Nephron progenitor cell (in vitro differentiated cells): ENCODE measurements around the gene DNAH14.
"Not testable (repeated sequence)": the region's sequence is repeated elsewhere in the genome, so short reads cannot be mapped to it uniquely, and the experiment has no call there.

Experiments used
- DNase-seq: peaks from one replicate; pipeline ENCODE4 v3.0.0; 2021
- H3K27ac Mint-ChIP-seq: 2 replicates; pipeline ENCODE4 v1.8.0; 2021; ENCODE audit warnings: mild to moderate bottlenecking, moderate library complexity, mixed read lengths
- H3K27me3 Mint-ChIP-seq: 2 replicates; pipeline ENCODE4 v1.8.0; 2021; ENCODE audit warnings: mild to moderate bottlenecking, low read depth, mixed read lengths; ENCODE audit not compliant: poor library complexity
- H3K36me3 Mint-ChIP-seq: 2 replicates; pipeline ENCODE4 v1.8.0; 2021; ENCODE audit warnings: low read depth, mixed read lengths
- H3K4me1 Mint-ChIP-seq: 2 replicates; pipeline ENCODE4 v1.8.0; 2021; ENCODE audit warnings: mixed read lengths
- H3K4me3 Mint-ChIP-seq: 2 replicates; pipeline ENCODE4 v1.8.0; 2021; ENCODE audit warnings: mild to moderate bottlenecking, moderate library complexity, mixed read lengths
- H3K9me3 Mint-ChIP-seq: 2 replicates; pipeline ENCODE4 v1.8.0; 2021; ENCODE audit warnings: mild to moderate bottlenecking, moderate library complexity, mixed read lengths
- CTCF ChIP-seq: fragments of 200-600 bp; sonication (generic); IDR thresholded peaks from 2 replicates; pipeline ENCODE4 v1.5.0; 2021; ENCODE audit warnings: antibody characterized with exemption

DNAH14 gene

GRCh38 chr1:225368036-225368552, 438.6 kb downstream of the DNAH14 start:
- no peak for TF ChIP-seq CTCF
- Mint-ChIP-seq H3K4me1 (peaks cover 41% of the 10 kb centered on the region), H3K27ac (peak overlapping the region; percentile 92), H3K36me3 (no peaks in the 10 kb centered on the region), H3K4me3 (no peak overlapping the region), H3K27me3 (peaks cover 7% of the 10 kb centered on the region), H3K9me3 (no peaks in the 10 kb centered on the region)
- no peak for DNase-seq

- Mint-ChIP-seq H3K4me3 (no peak overlapping the region), H3K27me3 (peaks cover 4% of the 10 kb centered on the region), H3K36me3 (no peaks in the 10 kb centered on the region), H3K4me1 (peaks cover 31% of the 10 kb centered on the region), H3K9me3 (no peaks in the 10 kb centered on the region), H3K27ac (no peak overlapping the region)
- TF ChIP-seq CTCF, result no peak
- no peak for DNase-seq
Observed at GRCh38 chr1:225371366-225372010, 442.0 kb downstream of the DNAH14 start.

- Mint-ChIP-seq H3K9me3 (no peaks in the 10 kb centered on the region), H3K27ac (no peak overlapping the region), H3K4me1 (peaks cover 14% of the 10 kb centered on the region), H3K27me3 (peaks cover 4% of the 10 kb centered on the region), H3K4me3 (peak overlapping the region; percentile 19), H3K36me3 (no peaks in the 10 kb centered on the region)
- DNase-seq, result no peak
- no peak for TF ChIP-seq CTCF
Observed at GRCh38 chr1:225373155-225373554, 443.7 kb downstream of the DNAH14 start.

- Mint-ChIP-seq H3K4me1 (peaks cover 15% of the 10 kb centered on the region), H3K9me3 (no peaks in the 10 kb centered on the region), H3K36me3 (no peaks in the 10 kb centered on the region), H3K27me3 (peaks cover 4% of the 10 kb centered on the region), H3K27ac (no peak overlapping the region), H3K4me3 (no peak overlapping the region)
- DNase-seq, result no peak
- TF ChIP-seq CTCF, result no peak
Observed at GRCh38 chr1:225374996-225375395, 445.5 kb downstream of the DNAH14 start.

- no peak overlapping the region for H3K27ac Mint-ChIP-seq
- no peaks in the 10 kb centered on the region for H3K9me3 Mint-ChIP-seq
- peak overlapping the region; percentile 53 for H3K4me3 Mint-ChIP-seq
- peaks cover 13% of the 10 kb centered on the region for H3K4me1 Mint-ChIP-seq
- no peaks in the 10 kb centered on the region for H3K27me3 Mint-ChIP-seq
- H3K36me3 Mint-ChIP-seq, result peaks cover 8% of the 10 kb centered on the region
- TF ChIP-seq CTCF, result no peak
- peak; percentile 33 for DNase-seq
Observed at GRCh38 chr1:225378880-225379279, 449.4 kb downstream of the DNAH14 start.

- no peak for DNase-seq
- Mint-ChIP-seq H3K27ac (no peak overlapping the region), H3K9me3 (peaks cover 6% of the 10 kb centered on the region), H3K36me3 (peaks cover 17% of the 10 kb centered on the region), H3K27me3 (no peaks in the 10 kb centered on the region), H3K4me3 (no peak overlapping the region), H3K4me1 (peaks cover 13% of the 10 kb centered on the region)
- no peak for TF ChIP-seq CTCF
Observed at GRCh38 chr1:225380691-225381090, 451.2 kb downstream of the DNAH14 start.

GRCh38 chr1:225386860-225387259, 457.4 kb downstream of the DNAH14 start:
- H3K27me3 Mint-ChIP-seq, H3K27ac Mint-ChIP-seq, H3K4me3 Mint-ChIP-seq, H3K9me3 Mint-ChIP-seq, H3K4me1 Mint-ChIP-seq, DNase-seq: not testable (repeated sequence)
- H3K36me3 Mint-ChIP-seq, result peaks cover 14% of the 10 kb centered on the region
